AG10803 (cell line): ENCODE results near the gene ZNF316.

Experiments used
- DNase-seq: peaks from one replicate; pipeline ENCODE4 v3.0.0; 2010; ENCODE audit warnings: low read depth
- H3K4me3 ChIP-seq: 2 replicates; pipeline ENCODE4 v1.5.1; 2011; ENCODE audit warnings: mild to moderate bottlenecking, low read length, control low read depth
- TF ChIP-seq, protein P1 (sequence below): conservative IDR thresholded peaks from 2 replicates; pipeline ENCODE4 v1.5.1; 2011; ENCODE audit warnings: mild to moderate bottlenecking, low read length, control low read depth, inconsistent platforms

ZNF316 gene

DNA sequence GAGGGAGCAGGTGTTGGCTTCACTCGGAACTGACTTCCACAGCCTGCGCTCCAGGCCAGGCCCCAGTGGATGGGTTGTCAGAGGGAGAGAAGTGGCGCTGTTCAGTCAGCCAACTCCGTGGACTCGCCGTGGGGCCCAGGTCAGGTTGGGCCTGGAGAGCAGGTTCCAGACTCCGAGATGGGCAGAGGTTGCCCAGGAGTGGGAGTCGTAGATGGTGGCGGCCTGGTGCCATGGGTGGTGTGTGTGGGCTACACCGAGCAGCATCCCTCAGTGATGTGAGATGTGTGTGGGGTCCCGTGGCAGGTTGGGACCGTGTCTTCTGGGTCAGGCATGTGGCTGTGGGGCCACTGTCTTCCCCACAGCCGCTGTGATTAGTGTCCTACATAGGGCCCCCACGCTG, 10.4 kb downstream of the ZNF316 start:
- no peak overlapping the region for H3K4me3 ChIP-seq
- no peak for DNase-seq
- TF ChIP-seq, protein P1, sequence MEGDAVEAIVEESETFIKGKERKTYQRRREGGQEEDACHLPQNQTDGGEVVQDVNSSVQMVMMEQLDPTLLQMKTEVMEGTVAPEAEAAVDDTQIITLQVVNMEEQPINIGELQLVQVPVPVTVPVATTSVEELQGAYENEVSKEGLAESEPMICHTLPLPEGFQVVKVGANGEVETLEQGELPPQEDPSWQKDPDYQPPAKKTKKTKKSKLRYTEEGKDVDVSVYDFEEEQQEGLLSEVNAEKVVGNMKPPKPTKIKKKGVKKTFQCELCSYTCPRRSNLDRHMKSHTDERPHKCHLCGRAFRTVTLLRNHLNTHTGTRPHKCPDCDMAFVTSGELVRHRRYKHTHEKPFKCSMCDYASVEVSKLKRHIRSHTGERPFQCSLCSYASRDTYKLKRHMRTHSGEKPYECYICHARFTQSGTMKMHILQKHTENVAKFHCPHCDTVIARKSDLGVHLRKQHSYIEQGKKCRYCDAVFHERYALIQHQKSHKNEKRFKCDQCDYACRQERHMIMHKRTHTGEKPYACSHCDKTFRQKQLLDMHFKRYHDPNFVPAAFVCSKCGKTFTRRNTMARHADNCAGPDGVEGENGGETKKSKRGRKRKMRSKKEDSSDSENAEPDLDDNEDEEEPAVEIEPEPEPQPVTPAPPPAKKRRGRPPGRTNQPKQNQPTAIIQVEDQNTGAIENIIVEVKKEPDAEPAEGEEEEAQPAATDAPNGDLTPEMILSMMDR: no peak

DNA sequence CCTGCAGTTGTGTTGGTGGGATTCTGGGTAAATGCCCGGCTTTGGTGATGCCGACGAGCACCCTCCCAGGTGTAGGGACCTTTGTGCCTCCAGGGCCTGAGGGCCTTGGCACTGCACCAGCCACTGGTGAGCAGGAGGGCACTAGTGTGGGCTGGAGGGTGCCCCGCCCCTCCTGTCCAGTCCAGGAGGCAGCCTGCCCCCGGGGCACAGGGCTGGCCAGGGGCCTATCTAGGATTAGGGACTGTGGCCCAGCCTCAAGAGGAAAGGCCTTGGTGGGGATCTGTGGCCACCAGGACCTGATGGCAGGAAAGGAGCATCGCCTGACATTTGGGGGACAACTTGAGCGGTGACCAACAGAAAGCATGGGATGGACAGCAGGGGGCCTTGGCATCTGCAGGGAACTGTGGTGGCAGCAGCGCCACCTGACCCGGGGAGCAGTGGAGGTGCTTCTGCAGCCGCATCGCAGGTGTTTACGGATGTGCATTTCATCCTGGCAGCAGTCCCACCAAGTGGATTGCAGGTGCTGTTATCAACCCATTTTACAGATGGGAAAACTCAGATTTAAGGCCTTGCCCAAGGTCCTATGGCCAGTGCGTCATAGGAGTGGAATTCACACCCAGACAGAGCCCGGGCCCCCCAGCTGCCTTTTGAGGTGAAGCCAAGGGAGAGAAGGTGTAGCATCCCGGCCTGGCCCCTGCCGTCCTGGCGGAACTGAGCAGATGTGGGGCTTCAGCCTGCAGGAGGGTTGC, 11.1 kb downstream of the ZNF316 start:
- H3K4me3 ChIP-seq: no peak overlapping the region
- TF ChIP-seq, protein P1: no peak
- no peak for DNase-seq

DNA sequence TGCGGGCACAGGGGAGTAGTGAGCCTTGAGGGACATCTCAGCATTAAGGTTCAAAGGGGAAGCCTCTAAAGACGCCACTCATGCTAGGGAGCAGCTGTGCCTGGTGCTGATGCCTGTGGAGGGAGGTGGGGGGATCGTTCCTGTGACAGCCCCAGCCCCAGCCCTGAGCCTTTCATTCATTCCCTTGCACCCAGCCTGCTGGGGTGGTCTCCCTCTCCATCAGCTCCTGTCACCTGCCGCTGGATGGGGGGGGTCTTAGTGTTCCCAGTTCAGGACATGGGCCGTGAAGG, 11.6 kb downstream of the ZNF316 start:
- H3K4me3 ChIP-seq: no peak overlapping the region
- TF ChIP-seq, protein P1: no peak
- no peak for DNase-seq

DNA sequence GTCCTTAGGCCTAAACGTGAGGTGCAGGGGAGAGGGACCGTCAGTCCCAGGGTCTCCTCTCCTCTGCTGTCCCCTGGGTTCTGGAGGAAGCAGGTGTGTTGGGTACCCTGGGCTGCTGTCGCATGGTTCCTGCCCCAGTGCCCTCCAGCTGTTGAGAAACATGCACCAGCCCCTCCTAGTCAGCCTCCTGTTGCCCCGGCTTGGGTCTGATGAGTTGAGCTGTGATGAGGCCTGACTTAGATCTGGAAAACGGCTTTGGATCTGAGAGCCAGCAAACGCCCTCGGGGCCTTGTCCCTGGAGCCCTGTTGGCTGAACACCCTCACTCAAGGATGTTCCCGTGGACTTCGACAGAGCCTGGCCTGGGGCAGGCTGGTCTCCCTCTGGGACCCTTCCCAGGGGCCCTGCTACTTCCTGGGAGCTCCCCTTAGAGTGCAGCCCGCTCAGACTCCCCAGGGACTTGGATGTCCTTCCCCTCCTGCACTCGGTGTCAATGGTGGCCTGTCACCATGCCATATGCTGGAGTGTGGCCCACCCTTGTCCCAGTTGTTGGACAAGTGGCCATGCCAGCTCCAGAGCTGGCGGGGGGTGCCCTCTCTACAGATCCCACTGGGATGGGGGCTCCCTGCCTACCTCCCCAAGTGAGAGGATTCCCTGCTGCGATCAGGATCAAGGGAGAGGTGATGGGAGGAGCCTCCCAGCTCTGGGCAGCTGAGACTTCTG, 12.3 kb downstream of the ZNF316 start:
- no peak overlapping the region for H3K4me3 ChIP-seq
- TF ChIP-seq, protein P1: no peak
- no peak for DNase-seq

DNA sequence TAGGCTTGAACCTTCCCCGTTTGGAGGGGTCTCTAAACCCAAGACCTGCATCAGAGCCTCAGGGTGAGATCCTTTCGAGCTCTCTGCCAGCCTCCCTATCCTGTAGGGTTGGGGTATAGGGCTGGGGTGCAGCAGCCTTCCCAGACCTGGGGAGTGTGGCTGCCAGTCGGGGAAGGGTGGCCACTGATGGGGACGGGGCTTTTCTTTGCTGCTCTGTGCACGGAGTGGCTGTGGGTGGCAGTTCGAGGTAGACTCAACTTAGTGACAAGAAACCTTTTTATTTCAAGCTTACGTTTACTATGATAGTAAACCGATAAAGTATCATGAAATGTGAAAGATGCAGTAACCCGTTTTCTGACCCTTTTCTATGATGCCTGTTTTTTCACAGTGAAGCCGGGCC, 13.0 kb downstream of the ZNF316 start:
- TF ChIP-seq, protein P1: no peak
- no peak overlapping the region for H3K4me3 ChIP-seq
- DNase-seq: no peak

DNA sequence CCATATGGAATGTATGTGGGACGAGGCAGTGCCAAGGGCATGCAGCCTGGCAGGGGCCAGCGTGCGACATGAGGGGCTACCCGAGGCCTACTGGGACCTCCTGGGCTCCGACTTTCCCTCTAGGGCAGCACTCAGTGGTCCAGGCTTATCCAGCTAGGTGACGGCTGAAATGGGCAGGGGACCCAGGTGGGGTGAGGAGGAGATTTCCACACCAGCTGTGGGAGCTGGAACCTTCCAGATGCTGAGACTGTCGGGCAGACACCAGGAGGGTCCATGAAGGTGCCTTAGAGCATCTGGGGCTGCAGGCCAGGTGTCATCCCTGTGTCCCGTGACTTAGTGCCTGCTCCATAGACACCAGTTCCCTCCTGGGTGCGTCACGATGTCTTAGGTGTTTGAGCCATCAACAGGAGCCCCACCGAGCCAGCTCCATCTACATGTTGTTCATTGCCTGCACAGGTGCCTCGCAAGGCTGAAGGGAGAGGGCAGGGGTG, 13.4 kb downstream of the ZNF316 start:
- no peak overlapping the region for H3K4me3 ChIP-seq
- TF ChIP-seq, protein P1: no peak
- DNase-seq: no peak
